DMS153 treated with DMSO at 0.1 percent for 48 hours (cell line): ENCODE data around the gene UBALD1.

Experiments used
- DNase-seq: peaks from one replicate; lab custom pipeline; 2025; ENCODE audit not compliant: unreplicated experiment; lab: John Stamatoyannopoulos, UW

UBALD1 gene

DNA sequence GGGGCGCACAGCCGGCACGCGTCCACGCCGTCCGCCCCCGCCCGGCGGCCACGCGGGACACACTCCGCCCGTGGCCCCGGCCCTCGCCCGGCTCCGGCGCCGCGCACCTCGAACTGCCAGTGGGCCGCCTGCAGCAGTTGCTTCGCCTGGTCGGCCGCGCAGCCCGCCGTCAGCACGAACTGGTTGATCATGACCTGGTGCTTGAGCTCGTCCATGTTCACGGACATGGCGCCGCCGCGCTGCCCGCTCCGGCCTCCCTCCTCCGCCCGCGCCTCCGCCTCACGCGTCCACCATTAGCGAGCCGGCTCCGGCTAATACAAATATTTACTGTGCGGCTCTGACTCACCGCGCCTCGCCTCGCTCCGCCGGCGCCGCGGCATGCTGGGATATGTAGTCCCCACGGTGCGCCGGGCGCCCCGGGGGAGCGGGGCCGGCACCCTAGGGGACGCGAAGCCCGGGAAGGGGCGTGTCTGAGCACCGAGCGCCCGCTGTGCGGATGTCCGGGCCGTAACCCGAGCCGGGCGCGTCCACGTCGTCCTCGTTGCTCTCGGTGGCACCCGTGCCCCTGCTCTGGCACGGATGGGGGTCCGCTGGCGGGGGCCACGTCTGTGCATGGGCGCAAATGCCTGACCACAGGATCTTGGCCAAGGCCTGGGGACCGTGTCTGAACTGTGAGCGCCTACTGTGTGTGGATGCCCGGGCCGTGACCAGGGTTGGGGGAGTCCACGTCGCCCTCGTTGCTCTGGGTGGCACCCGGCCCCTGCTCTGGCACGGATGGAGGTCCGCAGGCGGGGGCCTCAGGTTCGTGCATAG lies at the start of gene UBALD1:
TSS of gene UBALD1 (minus strand) at position 318 of the 813 bp plus-strand sequence. CDS start at position 227, 91 bp downstream.
- peak; percentile 69 for DNase-seq

DNA sequence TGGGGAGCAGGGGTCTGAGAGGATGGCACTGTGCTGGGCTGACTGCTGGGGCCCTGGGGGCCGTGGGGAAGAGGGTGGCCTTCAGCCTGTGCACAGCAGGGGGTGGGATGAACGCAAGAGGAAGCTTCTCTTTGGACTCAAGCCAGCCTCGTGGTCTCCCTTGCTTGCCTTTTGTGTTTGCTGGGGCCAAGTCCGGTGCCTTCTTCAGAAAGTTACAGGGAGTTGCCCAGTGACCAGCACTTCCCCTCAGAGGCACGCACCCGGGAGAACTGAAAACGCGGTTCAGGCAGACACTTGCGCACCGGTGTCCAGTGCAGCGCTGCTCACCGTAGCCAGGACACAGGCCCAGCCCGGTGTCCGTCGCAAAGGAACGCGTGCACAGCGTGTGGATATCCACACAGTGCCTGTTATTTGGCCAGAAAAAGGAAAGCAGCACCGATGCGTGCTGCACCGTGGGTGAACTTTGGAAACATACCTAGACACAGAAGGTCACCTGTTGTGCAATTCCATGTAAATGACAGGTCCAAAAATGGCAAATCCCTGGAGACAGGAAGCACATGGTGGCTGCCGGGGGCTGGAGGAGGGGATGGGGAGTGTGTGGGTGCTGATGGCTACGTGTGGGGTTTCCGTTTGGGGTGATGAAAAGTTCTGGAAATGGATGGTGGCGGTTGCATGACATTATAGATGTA lies 49.2 kb upstream of the UBALD1 start:
- no peak for DNase-seq

DNA sequence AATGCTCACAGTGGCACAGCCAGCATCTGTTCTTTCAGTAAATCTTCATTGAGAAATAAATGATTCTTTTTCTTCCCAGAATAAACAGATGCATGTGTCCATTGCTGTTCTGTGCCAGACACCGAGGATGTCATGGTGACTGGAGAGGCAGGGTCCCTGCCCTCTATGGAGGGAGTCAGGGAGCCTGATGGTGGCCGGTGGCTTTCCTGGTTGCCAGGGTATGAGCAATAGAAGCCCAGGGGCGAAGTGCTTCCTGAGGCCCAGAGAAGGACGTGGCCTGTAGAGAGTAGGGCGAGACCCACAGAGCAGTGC lies 48.7 kb upstream of the UBALD1 start:
- DNase-seq = no peak

DNA sequence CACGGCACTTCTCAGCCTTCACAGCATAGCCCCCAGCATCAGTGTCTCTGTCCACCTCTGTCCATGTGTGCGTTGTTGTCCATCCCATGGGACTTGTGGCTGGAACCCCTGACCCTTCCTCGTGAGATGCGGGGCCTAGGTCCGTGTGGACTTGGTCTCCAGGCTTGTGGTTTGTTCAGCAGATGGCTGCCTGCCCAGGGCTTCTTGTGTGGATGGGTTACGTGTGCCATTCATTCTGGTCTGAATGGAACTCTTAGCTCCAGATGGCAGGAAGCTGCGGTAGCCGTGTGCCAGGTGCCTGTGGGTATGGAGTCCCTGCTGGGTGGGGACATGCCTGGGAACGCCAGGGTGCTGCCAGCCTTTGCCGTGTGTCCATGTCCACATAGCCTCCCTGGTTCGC lies 47.0 kb upstream of the UBALD1 start:
- peak; percentile 77 for DNase-seq

DNA sequence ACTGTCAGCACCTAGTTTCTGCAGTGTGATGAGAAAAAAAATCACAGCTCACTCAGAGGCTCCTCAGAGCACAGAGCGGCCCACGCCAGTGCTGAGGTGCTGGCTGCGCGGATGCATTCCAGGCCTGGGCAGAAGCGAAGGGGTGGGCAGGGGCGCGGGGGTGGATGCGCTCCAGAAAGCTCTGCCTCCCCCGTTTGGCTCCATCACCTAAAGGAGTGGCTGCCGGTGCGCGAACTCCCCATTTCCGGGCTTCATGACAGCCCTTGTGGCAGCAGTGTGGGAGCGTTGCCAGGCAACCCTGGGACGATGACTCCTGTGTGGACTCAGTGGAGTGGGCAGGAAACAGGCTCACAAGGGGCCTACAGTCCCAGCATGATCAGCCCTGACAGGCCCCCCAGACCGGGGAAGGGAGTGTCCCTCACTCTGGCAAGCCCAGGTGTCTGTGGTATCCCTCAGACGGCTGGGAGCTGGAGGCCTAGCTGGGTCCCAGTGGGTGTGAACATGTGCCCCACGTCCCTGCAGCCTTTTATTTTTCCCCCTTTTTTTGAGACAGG lies 45.8 kb upstream of the UBALD1 start:
- peak; percentile 88 for DNase-seq

DNA sequence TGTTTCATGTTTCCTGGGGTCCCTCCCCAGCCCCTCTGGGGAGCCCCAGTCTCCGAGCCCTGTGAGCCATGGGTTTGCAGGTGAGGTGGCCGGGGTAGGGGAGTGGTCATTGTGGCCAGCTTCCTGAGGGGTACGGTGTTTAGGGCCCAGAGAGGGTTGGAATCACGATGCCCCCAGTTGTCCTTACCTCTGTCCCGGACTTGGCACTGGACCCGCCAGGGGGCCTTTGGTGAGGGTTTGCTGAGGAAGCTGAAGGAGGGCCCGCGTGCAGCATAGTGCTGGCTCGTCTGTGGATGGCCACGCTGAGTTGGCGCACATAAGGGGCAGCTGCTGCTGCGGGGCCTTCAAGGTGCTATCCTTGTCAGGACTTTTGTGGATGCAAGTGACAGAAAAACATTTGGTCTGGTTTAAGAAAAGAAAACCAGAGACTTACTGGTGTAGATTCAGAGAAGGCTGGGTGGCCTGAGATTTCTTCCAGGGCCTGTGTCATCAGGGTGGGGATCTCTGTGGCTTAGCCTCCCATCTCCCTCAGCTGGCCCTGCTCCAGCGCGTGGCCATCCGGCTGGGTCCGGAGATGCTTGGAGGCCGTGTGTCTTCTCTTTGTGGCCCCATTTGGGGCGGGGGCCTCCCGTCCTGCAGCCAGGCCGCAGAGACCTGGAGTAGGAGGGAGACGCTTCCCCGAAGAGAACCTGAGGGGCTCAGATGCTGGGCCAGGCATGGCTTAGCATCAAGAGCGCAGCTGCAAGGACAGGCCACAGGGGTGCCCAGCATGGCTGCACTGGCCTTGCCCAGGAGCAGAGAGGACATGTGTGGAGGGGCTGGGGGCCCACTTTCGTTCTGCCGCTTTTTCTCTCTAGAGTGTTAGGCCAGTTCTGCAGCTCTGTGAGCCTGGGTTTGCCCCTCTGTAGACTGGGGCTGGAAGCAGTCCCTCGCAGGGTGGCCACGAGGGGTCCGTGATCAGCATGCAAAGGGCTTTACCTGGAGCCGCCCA lies 45.0 kb upstream of the UBALD1 start:
- no peak for DNase-seq

DNA sequence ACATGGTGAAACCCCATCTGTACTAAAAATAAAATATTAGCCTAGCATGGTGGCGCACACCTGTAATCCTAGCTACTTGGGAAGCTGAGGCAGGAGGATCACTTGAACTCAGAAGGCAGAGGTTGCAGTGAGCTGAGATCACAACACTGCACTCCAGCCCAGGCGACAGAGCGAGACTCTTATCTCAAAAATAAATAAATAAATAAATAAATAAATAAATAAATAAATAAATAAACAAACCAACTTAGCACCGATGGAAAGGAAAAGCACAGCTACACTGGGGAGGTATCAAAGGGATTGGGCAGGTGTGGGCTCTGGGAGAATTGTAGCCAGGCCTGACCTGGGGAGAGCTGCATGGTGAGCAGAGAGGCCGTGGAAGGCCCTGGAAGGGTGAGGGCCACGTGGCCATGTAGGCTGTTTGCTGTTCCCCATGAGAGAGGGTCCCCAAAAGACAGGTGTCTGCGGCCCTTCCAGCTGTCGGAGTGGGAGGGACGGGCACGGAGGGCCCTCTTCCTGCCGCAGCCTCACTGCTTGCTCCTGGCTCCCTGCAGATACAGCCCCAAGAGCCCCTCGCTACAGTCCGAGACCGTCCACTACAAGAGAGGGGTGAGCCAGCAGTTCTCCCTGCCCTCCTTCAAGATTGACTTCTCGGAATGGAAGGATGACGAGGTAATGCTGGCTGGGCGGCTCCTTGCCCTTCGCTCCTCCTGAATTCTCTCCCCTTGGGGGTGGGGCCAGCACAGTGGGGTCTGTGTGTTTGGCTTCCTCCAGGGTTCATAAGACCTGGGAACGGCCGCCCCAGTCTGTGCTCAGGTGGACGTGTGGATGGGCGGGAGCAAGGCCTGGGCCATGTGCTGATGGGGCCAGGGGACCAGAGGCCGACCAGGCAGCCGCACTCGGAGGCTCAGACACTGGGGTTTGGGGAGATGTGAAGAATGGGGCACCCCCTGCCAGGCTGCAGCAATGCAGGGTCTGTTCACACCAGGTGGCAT lies 42.3 kb upstream of the UBALD1 start:
- DNase-seq = no peak

DNA sequence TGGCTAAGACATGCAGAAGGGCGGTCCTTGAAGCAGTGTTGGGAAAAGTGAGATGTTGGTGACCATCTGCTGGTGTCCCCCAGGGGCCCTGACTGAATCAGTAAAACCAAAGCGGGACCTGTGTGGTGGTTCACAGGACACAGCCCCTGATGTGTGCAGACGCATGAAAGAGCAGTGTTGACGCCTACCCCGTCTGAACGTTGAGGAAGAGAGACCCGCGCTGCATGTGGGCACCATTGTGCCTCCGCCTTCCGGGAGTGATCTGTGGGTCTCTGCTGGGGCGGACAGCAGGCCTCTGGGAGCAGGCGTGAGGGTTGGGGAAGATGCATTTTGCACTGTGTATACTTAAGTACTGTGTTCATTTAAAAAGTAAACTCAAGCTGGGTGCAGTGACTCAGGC lies 41.5 kb upstream of the UBALD1 start:
- no peak for DNase-seq

DNA sequence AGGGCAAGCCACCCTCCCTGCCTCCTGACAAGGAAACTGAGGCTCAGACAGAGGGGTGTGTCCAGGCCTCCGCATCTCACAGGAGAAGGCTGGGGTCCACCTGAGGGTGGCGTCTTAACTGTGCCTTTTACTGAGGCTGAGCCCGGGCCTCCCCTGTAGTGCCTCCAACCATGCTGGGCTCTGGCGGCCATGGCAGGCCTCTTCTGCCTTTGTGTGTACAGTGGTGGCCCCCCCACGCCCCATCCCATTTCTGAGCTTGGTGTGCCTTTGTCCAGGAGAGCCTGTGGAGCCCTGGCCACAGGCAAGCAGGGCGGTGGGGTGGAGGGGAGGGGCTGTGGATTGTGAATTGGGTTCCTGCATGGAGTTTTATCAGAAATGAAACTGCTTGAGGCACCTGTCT lies 41.1 kb upstream of the UBALD1 start:
- DNase-seq = no peak

DNA sequence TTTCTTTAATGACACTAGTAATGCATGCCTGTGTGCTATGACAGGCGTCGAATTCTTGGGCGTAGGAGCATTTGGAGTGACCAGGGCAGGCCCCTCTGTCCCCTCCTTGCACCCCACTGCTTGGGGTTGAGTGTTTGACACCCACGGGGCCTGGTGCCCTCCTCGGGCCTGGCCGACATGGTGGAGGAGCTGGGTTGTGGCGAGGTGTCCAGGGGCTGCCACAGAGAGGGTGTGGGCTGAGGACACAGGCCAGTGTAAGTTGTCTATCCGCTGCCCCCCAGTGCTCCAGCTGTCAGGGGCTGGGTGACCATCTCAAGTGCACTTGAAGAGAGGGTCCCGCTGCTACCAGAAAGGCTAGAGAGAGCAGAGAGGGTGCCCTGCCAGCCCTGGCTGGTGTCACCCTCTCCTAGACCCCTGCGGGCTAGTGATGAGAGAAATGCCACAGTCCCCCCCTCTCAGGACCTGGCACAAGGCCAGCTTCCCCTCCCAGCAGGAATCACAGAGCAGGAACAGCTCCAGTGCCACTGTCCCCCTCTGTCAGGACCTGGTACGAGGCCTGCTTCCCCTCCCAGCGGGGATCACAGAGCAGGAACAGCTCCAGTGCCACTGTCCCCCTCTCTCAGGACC lies 40.4 kb upstream of the UBALD1 start:
- DNase-seq = no peak

DNA sequence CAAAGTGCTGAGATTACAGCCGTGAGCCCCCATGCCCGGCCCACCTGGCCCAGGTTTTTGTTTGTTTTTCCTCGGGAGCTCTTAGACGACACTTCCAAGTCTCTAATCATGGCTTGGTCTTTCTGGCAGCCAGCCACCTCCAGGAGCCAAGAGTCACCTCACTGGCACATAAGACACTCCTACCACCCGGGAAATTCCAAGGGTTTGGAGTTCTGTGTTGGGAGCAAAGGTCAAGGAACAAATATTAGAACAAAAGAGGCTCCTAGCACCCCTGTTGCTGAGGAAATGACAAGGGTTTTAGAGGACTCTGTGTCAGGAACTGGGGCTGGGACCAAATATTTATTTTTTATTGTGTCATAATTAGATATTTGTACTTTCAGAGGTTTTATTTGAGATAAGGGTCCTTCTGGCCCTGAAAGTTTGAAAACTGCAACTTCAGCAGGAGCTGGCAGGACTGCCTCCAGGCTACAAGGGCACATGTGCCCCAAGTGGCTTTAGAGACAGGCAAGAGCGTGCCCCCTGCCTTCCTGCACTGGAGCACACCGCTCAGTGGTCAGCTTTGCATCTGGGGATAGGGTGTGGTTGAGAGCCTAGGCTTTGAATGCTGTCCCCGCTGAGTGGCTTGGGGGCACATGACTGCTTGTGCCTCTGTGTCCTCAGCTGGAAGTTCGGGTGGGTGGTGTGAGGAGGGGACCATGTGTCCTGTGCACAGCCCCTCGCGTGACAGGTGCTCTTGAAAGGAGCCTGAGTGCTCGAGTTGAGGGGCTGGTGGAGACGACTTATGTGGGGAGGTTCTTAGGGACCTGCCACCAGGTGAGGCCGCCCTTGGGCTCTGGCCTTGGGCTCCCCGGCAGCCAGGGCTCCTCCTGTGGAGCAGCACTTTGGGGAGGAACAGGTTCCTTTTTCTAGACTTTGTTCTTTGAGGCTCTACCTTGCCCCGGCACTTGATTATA lies 39.6 kb upstream of the UBALD1 start:
- no peak for DNase-seq

DNA sequence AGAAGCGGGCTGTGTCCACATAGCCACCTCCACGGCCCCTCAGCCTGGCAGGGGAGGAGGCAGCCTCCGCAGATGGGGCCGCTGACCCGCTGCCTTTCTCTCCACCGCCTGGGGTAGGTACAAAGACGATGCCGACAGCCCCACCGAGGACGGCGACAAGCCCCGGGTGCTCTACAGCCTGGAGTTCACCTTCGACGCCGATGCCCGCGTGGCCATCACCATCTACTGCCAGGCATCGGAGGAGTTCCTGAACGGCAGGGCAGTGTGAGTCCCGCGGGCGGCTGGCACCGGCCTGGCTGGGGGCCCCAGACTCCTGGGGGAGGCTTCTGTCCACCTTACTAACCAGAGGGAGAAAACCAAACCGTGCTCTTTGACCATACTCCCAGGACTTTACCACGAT lies 37.9 kb upstream of the UBALD1 start:
- DNase-seq = no peak

DNA sequence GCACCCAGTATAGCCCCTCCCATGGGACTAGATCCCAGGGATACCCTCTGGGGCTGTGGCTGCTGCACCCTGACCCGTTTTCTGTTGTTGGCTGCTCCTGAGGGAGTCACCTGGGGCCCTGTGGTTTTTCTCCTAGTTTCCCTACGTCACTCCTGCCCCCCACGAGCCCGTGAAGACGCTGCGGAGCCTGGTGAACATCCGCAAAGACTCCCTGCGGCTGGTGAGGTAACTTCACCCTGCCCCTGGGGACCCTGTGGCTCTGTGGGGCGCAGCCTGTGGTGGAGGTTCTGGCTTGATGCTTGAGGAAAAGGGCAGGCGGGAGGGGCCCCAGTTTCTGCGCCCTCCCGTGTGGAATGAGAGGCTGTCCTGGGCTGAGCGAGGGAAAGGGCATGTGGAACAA lies 37.1 kb upstream of the UBALD1 start:
- no peak for DNase-seq

DNA sequence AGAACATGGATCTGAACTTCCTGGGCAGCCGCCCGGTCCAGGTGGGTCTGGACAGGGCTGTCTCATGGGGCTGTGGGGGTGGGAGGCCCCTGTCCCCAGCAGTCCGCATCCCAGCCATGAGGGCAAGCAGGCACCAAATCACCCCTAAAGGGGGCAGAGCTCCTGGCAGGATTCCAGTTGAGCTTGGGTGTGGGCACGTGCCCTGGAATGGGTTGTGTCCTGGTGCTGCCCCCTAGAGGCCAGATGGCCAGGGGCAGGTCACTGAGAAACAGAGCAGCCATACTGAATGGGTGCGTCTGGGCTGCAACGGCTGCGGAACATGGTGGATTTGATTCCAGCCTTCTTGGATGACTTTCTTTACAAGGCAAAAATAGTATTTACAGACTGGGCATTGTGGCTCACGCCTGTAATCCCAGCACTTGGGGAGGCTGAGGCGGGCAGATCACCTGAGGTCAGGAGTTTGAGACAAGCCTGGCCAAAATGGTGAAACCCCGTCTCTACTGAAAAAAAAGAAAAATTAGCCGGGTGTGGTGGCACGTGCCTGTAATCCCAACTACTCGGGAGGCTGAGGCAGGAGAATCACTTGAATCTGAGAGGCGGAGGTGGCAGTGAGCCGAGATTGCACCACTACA lies 35.9 kb upstream of the UBALD1 start:
- peak; percentile 12 for DNase-seq

DNA sequence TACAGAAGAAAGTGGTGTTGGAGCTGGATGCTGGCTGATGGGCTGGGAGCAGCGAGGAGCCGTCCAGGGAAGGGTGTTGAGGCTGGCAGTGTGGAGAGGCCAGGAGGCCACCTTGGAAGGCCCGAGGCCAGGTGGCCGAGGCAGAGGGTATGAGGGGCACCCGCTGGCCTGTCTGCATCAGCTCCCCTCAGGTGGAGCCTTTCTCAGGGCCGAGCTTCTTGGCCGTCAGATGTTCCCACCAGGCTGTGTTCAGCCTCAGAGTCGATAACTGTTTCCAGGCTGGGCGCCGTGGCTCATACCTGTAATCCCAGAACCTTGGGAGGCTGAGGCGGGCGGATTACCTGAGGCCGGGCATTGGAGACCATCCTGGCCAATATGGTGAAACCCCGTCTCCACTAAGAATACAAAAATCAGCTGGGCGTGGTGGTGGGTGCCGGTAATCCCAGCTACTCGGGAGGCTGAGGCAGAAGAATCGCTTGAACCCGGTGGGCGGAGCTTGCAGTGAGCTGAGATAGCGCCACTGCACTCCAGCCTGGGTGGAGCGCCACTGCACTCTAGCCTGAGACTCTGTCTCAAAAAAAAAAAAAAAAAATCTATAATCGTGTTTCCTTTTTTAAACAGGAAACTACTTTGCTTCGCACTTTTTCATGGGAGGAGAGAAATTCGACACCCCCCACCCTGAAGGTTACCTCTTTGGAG lies 35.2 kb upstream of the UBALD1 start:
- no peak for DNase-seq

DNA sequence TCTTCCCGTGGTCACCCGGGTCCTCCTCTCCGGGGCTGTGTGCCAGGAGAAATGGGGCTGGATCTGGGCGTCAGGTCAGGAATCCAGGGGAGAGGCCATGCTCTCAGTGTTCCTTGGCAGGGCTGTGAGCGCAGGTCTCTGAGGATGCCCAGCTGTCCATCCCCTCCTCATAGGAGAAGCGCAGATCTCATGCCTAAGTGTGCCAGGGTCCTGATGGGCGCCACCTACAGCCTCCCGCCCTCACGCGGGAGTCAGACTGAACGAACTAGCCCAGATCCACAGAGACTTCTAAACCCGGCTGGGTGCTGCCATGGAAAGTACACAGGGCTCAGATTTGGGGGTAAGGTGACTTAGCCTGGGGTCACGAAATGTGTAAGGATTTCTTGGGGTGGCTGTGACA lies 34.2 kb upstream of the UBALD1 start:
- no peak for DNase-seq

DNA sequence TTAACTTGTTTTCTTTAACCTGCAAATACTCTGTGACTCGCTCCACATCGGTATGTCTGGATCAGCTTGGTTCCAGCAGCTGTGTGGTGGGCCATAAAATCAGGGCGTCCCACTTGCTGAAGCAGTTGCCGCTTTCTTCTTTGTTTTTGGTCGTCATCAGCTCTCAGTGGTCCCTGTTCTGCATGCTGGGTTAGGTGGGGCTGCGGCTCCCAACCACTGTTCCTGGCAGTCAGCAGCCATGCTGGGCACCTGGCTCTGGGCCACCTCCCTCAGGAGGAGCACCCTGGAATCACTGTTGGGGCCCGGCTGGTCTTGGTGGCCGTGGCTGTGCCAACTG lies 32.9 kb upstream of the UBALD1 start:
- no peak for DNase-seq
